Esophagus squamous epithelium (tissue), 5 donors: ENCODE results near the gene SPATA13. TPM values are rescaled to one million over a fixed set of nuclear protein-coding genes. Genes with fewer than 3 reads are reported as not detected.

ENCODE experiments used
- DNase-seq: peaks from one replicate; lab custom pipeline; 2025; lab: John Stamatoyannopoulos, UW
- H3K27ac ChIP-seq, 4 donors: fragments of 200-600 bp; sonication (generic); one replicate each; pipeline ENCODE4 v1.5.1; 2016 to 2019; ENCODE audit warnings: mild to moderate bottlenecking in 1 of 4
- H3K27me3 ChIP-seq, 4 donors: fragments of 200-600 bp; sonication (generic); 1 replicate in 3 of 4; 2 replicates in 1 of 4; pipeline versions ENCODE4 v1.5.1 to v1.6.0; 2017 to 2021; ENCODE audit warnings: antibody characterized with exemption in 1 of 4
- H3K36me3 ChIP-seq, 3 donors: fragments of 200-600 bp; sonication (generic); one replicate each; pipeline ENCODE4 v1.5.1; 2016 to 2019
- H3K4me1 ChIP-seq, 3 donors: fragments of 200-600 bp; sonication (generic); one replicate each; pipeline ENCODE4 v1.5.1; 2017 to 2019
- H3K4me3 ChIP-seq, 4 donors: fragments of 200-600 bp; sonication (generic); 1 replicate in 3 of 4; 2 replicates in 1 of 4; pipeline ENCODE4 v1.5.1; 2016 to 2019; ENCODE audit warnings: mild to moderate bottlenecking in 2 of 4, moderate library complexity in 1 of 4
- H3K9me3 ChIP-seq, 3 donors: fragments of 200-600 bp; sonication (generic); one replicate each; pipeline ENCODE4 v1.5.1; 2016 to 2019
- CTCF ChIP-seq, 6 experiments: fragments of 450-650 bp in 4 of 6; fragments of 200-600 bp in 2 of 6; sonication (generic) in 2 of 6; IDR thresholded peaks; one replicate each; pipeline ENCODE4 v1.5.1; 2016 to 2019; ENCODE audit warnings: antibody characterized with exemption in 6 of 6, mild to moderate bottlenecking in 4 of 6, moderate library complexity in 4 of 6
- POLR2A ChIP-seq, 4 donors: fragments of 450-650 bp; IDR thresholded peaks; one replicate each; pipeline ENCODE4 v1.6.1; 2017; ENCODE audit warnings: antibody characterized with exemption in 4 of 4, mild to moderate bottlenecking in 4 of 4, moderate library complexity in 3 of 4
- WGBS, 2 donors: methylation state at CpG; one replicate each; pipeline ENCODE4 v1.1.5; 2018; 5-methylcytosine and 5-hydroxymethylcytosine counted together
- intact Hi-C: fragments of 100-400 bp; cut with DNase I; formaldehyde crosslinking; loops from one replicate; pipeline ENCODE4 v1.15.0; 2022
- total RNA-seq, 4 donors: library from RNA; depleted of rRNA; stranded (reverse); fragments of >200 nt; gene quantifications; one replicate each; pipeline ENCODE4 v1.1.0, GENCODE V29; 2016
- donor health status: DM: yes; HTN: yes; CAD: no.

SPATA13 gene
- total RNA-seq, 4 donors from 2014 or later, result 5.0 to 16.6 (median 9.7) TPM

DNA sequence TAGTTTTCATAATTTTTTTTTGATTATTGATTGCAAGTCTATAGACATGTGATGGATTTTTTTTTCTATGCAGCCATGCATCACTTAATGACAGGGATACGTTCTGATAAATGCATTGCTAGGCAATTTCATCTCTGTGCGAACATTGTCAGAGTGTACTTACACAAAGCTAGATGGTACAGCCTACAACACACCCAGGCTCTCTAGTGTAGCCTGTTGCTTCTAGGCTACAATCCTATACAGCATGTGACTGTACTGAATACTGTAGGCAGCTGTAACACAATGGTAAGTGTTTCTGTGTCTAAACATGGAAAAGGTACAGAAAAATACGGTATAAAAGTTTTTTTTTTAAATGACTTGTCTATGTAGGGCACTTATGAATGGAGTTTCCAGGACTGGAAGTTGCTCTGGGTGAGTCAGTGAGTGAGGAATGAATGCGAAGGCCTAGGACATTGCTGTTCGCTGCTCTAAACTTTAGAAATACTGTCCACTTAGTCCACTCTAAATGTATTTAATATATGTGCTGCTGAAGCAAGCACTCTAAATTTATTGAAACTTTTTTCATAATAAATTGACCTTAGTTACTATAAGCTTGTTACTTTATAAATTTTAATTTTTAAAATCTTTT, 20.3 kb downstream of the SPATA13 start:
- H3K4me3 ChIP-seq, result no peak overlapping the region
- intact Hi-C loops, result no loop called here
- H3K27ac ChIP-seq, result no peak overlapping the region

GRCh38 chr13:24181991-24182702, 21.6 kb downstream of the SPATA13 start:
- no peak overlapping the region for H3K27ac ChIP-seq
- no peak for DNase-seq
- no peak overlapping the region for H3K4me3 ChIP-seq
- no peak for TF ChIP-seq CTCF (IDR thresholded peaks at IDR 0.05)
- TF ChIP-seq POLR2A (IDR thresholded peaks at IDR 0.05), result no peak
- H3K36me3 ChIP-seq, result no peaks in the 10 kb centered on the region
- no peaks in the 10 kb centered on the region for H3K4me1 ChIP-seq
- no peaks in the 10 kb centered on the region for H3K9me3 ChIP-seq
- H3K27me3 ChIP-seq, result no peaks in the 10 kb centered on the region
- intact Hi-C loops, result no loop called here
- 76 to 81% methylated on average over 4 of the region's 4 CpGs for WGBS, 2 donors

More for the DNA sequence above, 20.3 kb downstream of the SPATA13 start:
- no peak for DNase-seq
- H3K4me1 ChIP-seq, result peaks cover 0 to 4% (median 0%) of the 10 kb centered on the region in 3 donors
- no peaks in the 10 kb centered on the region for H3K36me3 ChIP-seq
- 86 to 91% methylated on average over 5 of the region's 5 CpGs for WGBS, 2 donors
- TF ChIP-seq POLR2A (IDR thresholded peaks at IDR 0.05) (no peak), CTCF (IDR thresholded peaks at IDR 0.05) (no peak)
- H3K27me3 ChIP-seq, result no peaks in the 10 kb centered on the region
- no peaks in the 10 kb centered on the region for H3K9me3 ChIP-seq

DNA sequence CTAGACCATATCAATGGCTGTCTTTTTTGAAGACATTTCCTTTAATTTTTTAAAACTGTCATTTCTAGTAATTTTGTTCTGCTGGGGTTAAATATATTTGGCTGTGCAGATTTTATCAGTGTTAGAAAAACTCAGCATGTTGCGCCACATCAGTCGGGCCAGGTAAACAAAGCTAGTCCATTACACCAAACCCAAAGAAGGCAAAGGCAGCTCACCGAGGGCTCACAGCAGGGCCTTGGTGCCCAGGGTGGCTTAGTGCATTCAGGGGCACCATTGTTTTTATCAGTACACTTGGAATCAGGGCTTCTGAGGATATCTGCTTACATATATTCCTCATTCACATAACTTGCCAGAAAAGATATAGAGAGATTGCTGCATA, 22.2 kb downstream of the SPATA13 start:
- Histone ChIP-seq H3K36me3 (no peaks in the 10 kb centered on the region), H3K27ac (no peak overlapping the region), H3K4me3 (no peak overlapping the region), H3K4me1 (no peaks in the 10 kb centered on the region), H3K27me3 (no peaks in the 10 kb centered on the region), H3K9me3 (no peaks in the 10 kb centered on the region)
- no peak for TF ChIP-seq CTCF (IDR thresholded peaks at IDR 0.05)
- no peak for TF ChIP-seq POLR2A (IDR thresholded peaks at IDR 0.05)
- WGBS, 2 donors, result 91 to 94% methylated on average over 3 of the region's 3 CpGs
- intact Hi-C loops, result no loop called here
- DNase-seq, result no peak

- H3K27ac ChIP-seq, result no peak overlapping the region
- 91 to 96% methylated on average over 6 to 8 of the region's 9 CpGs for WGBS, 2 donors
- H3K4me3 ChIP-seq, result no peak overlapping the region
- intact Hi-C loops, result no loop called here
- TF ChIP-seq CTCF (IDR thresholded peaks at IDR 0.05), result no peak
- TF ChIP-seq POLR2A (IDR thresholded peaks at IDR 0.05), result no peak
- no peaks in the 10 kb centered on the region for H3K36me3 ChIP-seq
- no peaks in the 10 kb centered on the region for H3K4me1 ChIP-seq
- H3K27me3 ChIP-seq, result no peaks in the 10 kb centered on the region
- no peak for DNase-seq
- peaks cover 0 to 3% (median 0%) of the 10 kb centered on the region in 3 donors for H3K9me3 ChIP-seq
These were observed 23.2 kb downstream of the SPATA13 start for GRCh38 chr13:24183741-24184182.

DNA sequence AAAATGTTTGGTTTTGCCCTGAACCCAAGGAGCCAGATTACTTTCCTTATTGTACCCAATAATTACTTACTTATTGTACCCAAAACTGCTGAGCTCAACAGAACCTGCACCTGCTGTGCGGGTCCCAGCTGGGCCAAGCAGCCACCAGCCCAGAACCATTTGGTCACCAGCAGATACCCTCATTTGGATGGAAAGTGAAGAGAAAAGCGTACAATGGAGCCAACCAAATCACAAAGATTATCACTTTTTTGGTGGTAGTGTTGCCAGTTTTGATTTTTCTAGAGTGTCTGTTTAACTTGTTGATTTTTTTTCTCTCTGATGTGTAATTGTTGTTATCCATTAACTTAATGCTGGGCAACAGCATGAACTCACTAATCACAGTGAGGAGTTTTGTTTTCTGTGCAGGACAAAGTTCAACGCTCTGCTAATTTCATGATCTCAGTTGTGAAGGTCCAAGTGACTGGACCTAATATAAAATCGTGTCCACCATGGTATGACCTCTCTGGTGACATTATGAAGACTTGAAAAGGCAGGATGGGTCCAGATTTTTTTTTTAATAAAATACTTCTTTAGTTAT, 23.8 kb downstream of the SPATA13 start:
- Histone ChIP-seq H3K9me3 (peaks cover 0 to 8% (median 0%) of the 10 kb centered on the region in 3 donors), H3K27ac (no peak overlapping the region), H3K27me3 (no peaks in the 10 kb centered on the region), H3K4me1 (no peaks in the 10 kb centered on the region), H3K36me3 (no peaks in the 10 kb centered on the region), H3K4me3 (no peak overlapping the region)
- intact Hi-C loops, result no loop called here
- 82 to 86% methylated on average over 4 of the region's 4 CpGs for WGBS, 2 donors
- TF ChIP-seq POLR2A (IDR thresholded peaks at IDR 0.05), result no peak
- no peak for TF ChIP-seq CTCF (IDR thresholded peaks at IDR 0.05)
- DNase-seq, result no peak
